DOHH2 (cell line): ENCODE measurements around the gene TUBA3C.

Experiments
- H3F3A ChIP-seq: fragments of 200-600 bp; sonication (generic), shearing (Covaris generic); 2 replicates; pipeline ENCODE4 v1.6.0; 2016; ENCODE audit warnings: antibody characterized with exemption, mild to moderate bottlenecking; ENCODE audit not compliant: control insufficient read depth, insufficient read depth
- H3K27ac ChIP-seq: fragments of 200-600 bp; sonication (generic); 2 replicates; pipeline ENCODE4 v1.5.1; 2014; ENCODE audit warnings: low read depth, mild to moderate bottlenecking, low read length, moderate library complexity
- H3K27me3 ChIP-seq: fragments of 200-600 bp; sonication (generic); 2 replicates; pipeline ENCODE4 v1.6.1; 2014; ENCODE audit warnings: mild to moderate bottlenecking, low read length, mixed read lengths; ENCODE audit not compliant: control insufficient read depth
- H3K36me3 ChIP-seq: fragments of 200-600 bp; sonication (generic); 2 replicates; pipeline ENCODE4 v1.6.1; 2014; ENCODE audit warnings: mild to moderate bottlenecking, low read length, moderate library complexity, mixed read lengths; ENCODE audit not compliant: control insufficient read depth
- H3K4me1 ChIP-seq: fragments of 200-600 bp; sonication (generic); 2 replicates; pipeline ENCODE4 v1.6.1; 2014; ENCODE audit warnings: mild to moderate bottlenecking, low read length, mixed read lengths; ENCODE audit not compliant: control insufficient read depth
- H3K4me2 ChIP-seq: fragments of 200-600 bp; sonication (generic); 2 replicates; pipeline ENCODE4 v1.6.0; 2014; ENCODE audit warnings: mild to moderate bottlenecking, low read length, moderate library complexity
- H3K4me3 ChIP-seq: fragments of 200-600 bp; sonication (generic); 2 replicates; pipeline ENCODE4 v1.5.1; 2014; ENCODE audit warnings: mild to moderate bottlenecking, low read length, mixed read lengths
- H3K79me2 ChIP-seq: fragments of 200-600 bp; sonication (generic); 2 replicates; pipeline ENCODE4 v1.6.1; 2014; ENCODE audit warnings: mild to moderate bottlenecking, low read length, mixed read lengths; ENCODE audit not compliant: control insufficient read depth
- H3K9me2 ChIP-seq: fragments of 200-600 bp; sonication (generic); replicated peaks from 2 replicates; pipeline ENCODE4 v1.6.1; 2014; ENCODE audit warnings: mild to moderate bottlenecking, low read length, mixed read lengths; ENCODE audit not compliant: control insufficient read depth
- H3K9me3 ChIP-seq: fragments of 200-600 bp; sonication (generic); 2 replicates; pipeline ENCODE4 v1.6.1; 2014; ENCODE audit warnings: antibody characterized with exemption, low read length, mixed read lengths; ENCODE audit not compliant: control insufficient read depth, insufficient read depth
- H4K20me1 ChIP-seq: fragments of 200-600 bp; sonication (generic); 2 replicates; pipeline ENCODE4 v1.6.0; 2014; ENCODE audit warnings: low read depth, mild to moderate bottlenecking, antibody characterized with exemption, low read length, moderate library complexity; ENCODE audit not compliant: control insufficient read depth, insufficient read depth
- EZH2phosphoT487 ChIP-seq: fragments of 200-600 bp; sonication (generic); IDR thresholded peaks from 2 replicates; pipeline ENCODE4 v1.6.1; 2017; ENCODE audit warnings: borderline replicate concordance, mild to moderate bottlenecking, antibody characterized with exemption, low read length, moderate library complexity, mixed read lengths
- TF ChIP-seq, protein P1 (sequence below): fragments of 200-600 bp; sonication (generic); IDR thresholded peaks from one replicate; pipeline ENCODE4 v1.5.1; 2014; ENCODE audit warnings: antibody characterized with exemption, mild to moderate bottlenecking, low read depth, low read length; ENCODE audit not compliant: poor library complexity, severe bottlenecking

Gene TUBA3C

GRCh38 chr13:19157461-19157860, 24.2 kb downstream of the TUBA3C start:
- Histone ChIP-seq H3K4me1 (no peaks in the 10 kb centered on the region), H3K9me2 (no peaks in the 10 kb centered on the region), H3K4me3 (no peak overlapping the region), H3K9me3 (peaks cover 61% of the 10 kb centered on the region), H3F3A (no peaks in the 10 kb centered on the region), H4K20me1 (no peaks in the 10 kb centered on the region), H3K79me2 (no peaks in the 10 kb centered on the region), H3K27me3 (no peaks in the 10 kb centered on the region), H3K36me3 (no peaks in the 10 kb centered on the region), H3K4me2 (no peak overlapping the region), H3K27ac (no peak overlapping the region)
- TF ChIP-seq EZH2phosphoT487, result no peak
- TF ChIP-seq, protein P1, sequence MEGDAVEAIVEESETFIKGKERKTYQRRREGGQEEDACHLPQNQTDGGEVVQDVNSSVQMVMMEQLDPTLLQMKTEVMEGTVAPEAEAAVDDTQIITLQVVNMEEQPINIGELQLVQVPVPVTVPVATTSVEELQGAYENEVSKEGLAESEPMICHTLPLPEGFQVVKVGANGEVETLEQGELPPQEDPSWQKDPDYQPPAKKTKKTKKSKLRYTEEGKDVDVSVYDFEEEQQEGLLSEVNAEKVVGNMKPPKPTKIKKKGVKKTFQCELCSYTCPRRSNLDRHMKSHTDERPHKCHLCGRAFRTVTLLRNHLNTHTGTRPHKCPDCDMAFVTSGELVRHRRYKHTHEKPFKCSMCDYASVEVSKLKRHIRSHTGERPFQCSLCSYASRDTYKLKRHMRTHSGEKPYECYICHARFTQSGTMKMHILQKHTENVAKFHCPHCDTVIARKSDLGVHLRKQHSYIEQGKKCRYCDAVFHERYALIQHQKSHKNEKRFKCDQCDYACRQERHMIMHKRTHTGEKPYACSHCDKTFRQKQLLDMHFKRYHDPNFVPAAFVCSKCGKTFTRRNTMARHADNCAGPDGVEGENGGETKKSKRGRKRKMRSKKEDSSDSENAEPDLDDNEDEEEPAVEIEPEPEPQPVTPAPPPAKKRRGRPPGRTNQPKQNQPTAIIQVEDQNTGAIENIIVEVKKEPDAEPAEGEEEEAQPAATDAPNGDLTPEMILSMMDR, result no peak

DNA sequence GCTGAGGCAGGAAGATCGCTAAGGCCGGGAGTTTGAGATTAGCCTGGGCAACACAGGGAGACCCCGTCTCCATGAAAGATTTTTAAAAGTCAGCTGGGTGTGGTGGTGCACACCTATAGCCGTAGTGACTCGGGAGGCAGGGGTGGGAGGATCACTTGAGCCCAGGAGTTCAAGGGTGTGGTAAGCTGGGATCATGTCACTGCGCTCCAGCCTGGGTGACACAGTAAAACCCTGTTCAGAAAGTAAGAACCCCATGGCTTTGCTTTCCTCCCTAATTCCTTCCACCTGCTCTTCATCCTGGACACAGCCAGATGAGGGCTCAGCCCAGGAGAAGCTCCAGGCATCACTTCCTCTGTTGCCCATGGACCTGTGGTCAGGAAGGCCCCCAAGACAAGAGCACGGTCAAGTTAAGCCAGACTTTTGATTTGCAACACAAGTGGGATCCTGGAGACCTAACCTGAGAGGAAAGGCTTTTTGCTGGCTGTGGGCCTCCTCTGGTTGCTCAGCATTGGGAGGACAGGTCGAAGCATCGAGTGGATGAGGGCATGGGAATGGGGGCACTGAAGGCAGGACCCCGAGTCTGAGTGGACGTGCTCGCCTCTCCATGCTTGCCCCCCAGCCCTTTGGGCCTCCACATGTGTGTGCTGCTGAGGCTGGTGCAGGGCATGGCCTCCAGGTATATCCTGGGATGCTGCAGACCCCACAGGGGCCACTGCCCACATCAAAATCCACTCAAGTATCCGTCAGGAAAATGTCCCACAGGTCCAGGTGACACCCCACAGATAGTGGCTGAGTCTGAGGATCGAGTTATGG, 25.4 kb downstream of the TUBA3C start:
- peaks cover 65% of the 10 kb centered on the region for H3K9me3 ChIP-seq
- no peaks in the 10 kb centered on the region for H4K20me1 ChIP-seq
- no peaks in the 10 kb centered on the region for H3F3A ChIP-seq
- no peaks in the 10 kb centered on the region for H3K27me3 ChIP-seq
- no peaks in the 10 kb centered on the region for H3K79me2 ChIP-seq
- no peak overlapping the region for H3K27ac ChIP-seq
- H3K9me2 ChIP-seq, result no peaks in the 10 kb centered on the region
- no peak overlapping the region for H3K4me3 ChIP-seq
- H3K4me2 ChIP-seq, result no peak overlapping the region
- no peak for TF ChIP-seq EZH2phosphoT487
- TF ChIP-seq, protein P1, result no peak
- no peaks in the 10 kb centered on the region for H3K4me1 ChIP-seq
- no peaks in the 10 kb centered on the region for H3K36me3 ChIP-seq

DNA sequence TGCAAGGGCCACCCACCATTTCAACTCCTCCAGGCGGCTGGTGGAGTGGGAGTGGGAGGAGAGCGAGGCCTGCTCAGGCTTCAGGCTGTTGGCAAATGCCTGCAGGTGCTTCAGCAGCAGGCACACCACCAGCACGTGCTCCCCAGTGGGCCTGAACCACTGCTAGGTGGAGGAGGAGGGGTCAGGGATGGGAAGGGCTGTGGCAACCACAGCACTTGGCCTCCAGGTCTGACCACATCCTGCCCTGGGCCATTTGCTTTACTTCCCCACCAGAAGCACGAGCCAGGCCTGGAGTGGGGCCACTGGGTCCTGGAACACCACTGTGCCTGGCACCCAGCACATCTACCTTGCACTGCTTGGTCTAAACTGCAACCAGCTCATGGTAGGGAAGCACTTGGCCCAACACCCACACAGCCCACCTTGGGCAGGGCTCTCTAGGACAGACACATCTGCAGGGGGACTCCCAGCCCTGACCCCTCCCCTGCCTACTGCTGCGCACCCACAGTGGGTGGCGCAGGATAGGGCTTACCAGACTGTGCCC, 26.2 kb downstream of the TUBA3C start:
- Histone ChIP-seq H4K20me1 (no peaks in the 10 kb centered on the region), H3K79me2 (no peaks in the 10 kb centered on the region), H3K9me3 (peaks cover 71% of the 10 kb centered on the region), H3K27me3 (no peaks in the 10 kb centered on the region), H3K4me3 (no peak overlapping the region), H3K4me1 (no peaks in the 10 kb centered on the region), H3K27ac (no peak overlapping the region), H3K36me3 (no peaks in the 10 kb centered on the region), H3K4me2 (no peak overlapping the region), H3F3A (no peaks in the 10 kb centered on the region), H3K9me2 (no peaks in the 10 kb centered on the region)
- TF ChIP-seq, protein P1, result no peak
- no peak for TF ChIP-seq EZH2phosphoT487
